Fibroblast of lung (primary cell): ENCODE results near the gene MT1X. TPM values are rescaled to one million over a fixed set of nuclear protein-coding genes. Genes with fewer than 3 reads are reported as not detected.

ENCODE experiments used
- DNase-seq, 2 donors: peaks; one replicate each; pipeline versions ENCODE4 v3.0.0 to v3.0.0-alpha.2; 2010; ENCODE audit warnings: low read depth in 2 of 2
- H2AFZ ChIP-seq: 2 replicates; pipeline ENCODE4 v1.5.1; 2012; ENCODE audit warnings: low read length, control low read depth, inconsistent platforms
- H3K27ac ChIP-seq: 2 replicates; pipeline ENCODE4 v1.5.1; 2011; ENCODE audit warnings: low read length, control low read depth; ENCODE audit not compliant: insufficient read depth
- H3K27me3 ChIP-seq: 2 replicates; pipeline ENCODE4 v1.5.1; 2011; ENCODE audit warnings: mild to moderate bottlenecking, low read length; ENCODE audit not compliant: control insufficient read depth, insufficient read depth
- H3K36me3 ChIP-seq: 2 replicates; pipeline ENCODE4 v1.5.1; 2011; ENCODE audit warnings: low read length; ENCODE audit not compliant: control insufficient read depth, insufficient read depth
- H3K4me1 ChIP-seq: 2 replicates; pipeline ENCODE4 v1.5.1; 2011; ENCODE audit warnings: low read length; ENCODE audit not compliant: control insufficient read depth, insufficient read depth; ENCODE audit errors: extremely low read depth
- H3K4me2 ChIP-seq: 2 replicates; pipeline ENCODE4 v1.5.1; 2011; ENCODE audit warnings: low read length, control low read depth; ENCODE audit not compliant: insufficient read depth; ENCODE audit errors: extremely low read depth
- H3K4me3 ChIP-seq, 4 experiments: fragments of 200-600 bp in 1 of 4; sonication (generic) in 1 of 4; replicated peaks in 1 of 4; 2 replicates each; pipeline ENCODE4 v1.5.1; 2011 to 2016; ENCODE audit warnings: low read length in 4 of 4, low read depth in 3 of 4, mild to moderate bottlenecking in 3 of 4, control low read depth in 2 of 4, inconsistent platforms in 1 of 4, mixed read lengths in 1 of 4; ENCODE audit not compliant: insufficient read depth in 1 of 4; ENCODE audit errors: control extremely low read depth in 1 of 4
- H3K79me2 ChIP-seq: 2 replicates; pipeline ENCODE4 v1.5.1; 2012; ENCODE audit warnings: mild to moderate bottlenecking, low read length, inconsistent platforms; ENCODE audit not compliant: control insufficient read depth, insufficient read depth
- H3K9ac ChIP-seq: 2 replicates; pipeline ENCODE4 v1.5.1; 2011; ENCODE audit warnings: mild to moderate bottlenecking, low read length, control low read depth; ENCODE audit not compliant: insufficient read depth
- H3K9me3 ChIP-seq: 2 replicates; pipeline ENCODE4 v1.5.1; 2012; ENCODE audit warnings: low read depth, low read length; ENCODE audit not compliant: control insufficient read depth, insufficient read depth
- H4K20me1 ChIP-seq: 2 replicates; pipeline ENCODE4 v1.5.1; 2011; ENCODE audit warnings: low read length; ENCODE audit not compliant: control insufficient read depth, insufficient read depth; ENCODE audit errors: extremely low read depth
- EZH2 ChIP-seq: IDR thresholded peaks from 2 replicates; pipeline ENCODE4 v1.5.1; 2012; ENCODE audit warnings: low read length, control low read depth, mild to moderate bottlenecking; ENCODE audit errors: missing control alignments
- polyA plus RNA-seq, 2 donors: library from polyadenylated mRNA; depleted of rRNA in 1 of 2; stranded (reverse) in 1 of 2; unstranded in 1 of 2; fragments of >200 nt; gene quantifications; 2 replicates each; pipeline ENCODE4 v1.2.1, GENCODE V29; 2011 to 2012; ENCODE audit warnings: missing spikeins in 1 of 2
- total RNA-seq: library from RNA; depleted of rRNA; stranded (reverse); fragments of >200 nt; gene quantifications from 2 replicates; pipeline ENCODE4 v1.2.1, GENCODE V29; 2014
- TF ChIP-seq, protein P1 (sequence below), 2 donors: IDR thresholded peaks in 1 of 2; conservative IDR thresholded peaks in 1 of 2; 1 replicate in 1 of 2; 2 replicates in 1 of 2; pipeline ENCODE4 v1.5.1; 2011 to 2012; ENCODE audit warnings: low read length in 2 of 2, control low read depth in 1 of 2, inconsistent platforms in 1 of 2, low read depth in 1 of 2, mild to moderate bottlenecking in 1 of 2

The MT1X gene
- total and polyA plus RNA-seq, 2 donors (not counting 1 experiment from before 2014, with no cell fraction given): 137 to 242 TPM

DNA sequence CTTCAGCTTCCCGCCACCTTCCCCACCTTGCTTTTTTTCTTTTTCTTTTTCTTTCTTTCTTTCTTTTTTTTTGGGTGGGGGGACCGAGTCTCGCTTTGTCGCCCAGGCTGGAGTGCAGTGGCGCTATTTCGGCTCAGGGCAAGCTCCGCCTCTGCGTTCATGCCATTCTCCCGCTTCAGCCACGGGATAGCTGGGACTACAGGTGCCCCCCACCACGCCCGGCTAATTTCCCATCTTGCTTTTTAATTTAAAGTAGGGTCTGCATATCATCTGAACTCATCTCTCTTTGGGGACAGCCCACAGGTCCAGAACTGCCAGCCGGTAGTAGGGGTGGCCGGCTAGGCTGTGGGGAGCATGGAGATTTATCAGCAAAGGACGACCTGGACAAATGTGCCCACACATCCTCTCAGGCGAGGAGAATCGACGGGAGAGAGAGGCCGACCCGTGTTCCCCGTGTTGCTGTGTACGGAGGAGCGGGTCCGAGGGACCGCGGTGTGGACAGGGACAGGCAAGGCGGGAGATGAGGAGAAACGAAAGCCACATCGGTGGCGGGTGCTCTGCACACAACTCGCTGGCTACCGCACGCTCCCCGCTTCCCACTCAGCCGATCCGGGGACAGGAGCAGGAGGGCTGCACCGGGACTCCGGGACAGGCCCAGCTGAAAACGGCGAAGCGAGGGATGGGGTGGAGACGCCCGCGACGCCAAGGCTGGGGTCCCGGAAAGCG is 47.4 kb upstream of the MT1X start:
- DNase-seq: no peak
- Histone ChIP-seq H4K20me1 (no peaks in the 10 kb centered on the region), H2AFZ (no peak overlapping the region), H3K4me3 (peak overlapping the region in 1 of 4 experiments; percentile 16), H3K4me1 (peaks cover 2% of the 10 kb centered on the region), H3K27me3 (peaks cover 5% of the 10 kb centered on the region), H3K4me2 (peak overlapping the region; percentile 35), H3K9ac (no peak overlapping the region), H3K27ac (no peak overlapping the region), H3K9me3 (no peaks in the 10 kb centered on the region), H3K36me3 (no peaks in the 10 kb centered on the region), H3K79me2 (no peaks in the 10 kb centered on the region)
- TF ChIP-seq, protein P1, sequence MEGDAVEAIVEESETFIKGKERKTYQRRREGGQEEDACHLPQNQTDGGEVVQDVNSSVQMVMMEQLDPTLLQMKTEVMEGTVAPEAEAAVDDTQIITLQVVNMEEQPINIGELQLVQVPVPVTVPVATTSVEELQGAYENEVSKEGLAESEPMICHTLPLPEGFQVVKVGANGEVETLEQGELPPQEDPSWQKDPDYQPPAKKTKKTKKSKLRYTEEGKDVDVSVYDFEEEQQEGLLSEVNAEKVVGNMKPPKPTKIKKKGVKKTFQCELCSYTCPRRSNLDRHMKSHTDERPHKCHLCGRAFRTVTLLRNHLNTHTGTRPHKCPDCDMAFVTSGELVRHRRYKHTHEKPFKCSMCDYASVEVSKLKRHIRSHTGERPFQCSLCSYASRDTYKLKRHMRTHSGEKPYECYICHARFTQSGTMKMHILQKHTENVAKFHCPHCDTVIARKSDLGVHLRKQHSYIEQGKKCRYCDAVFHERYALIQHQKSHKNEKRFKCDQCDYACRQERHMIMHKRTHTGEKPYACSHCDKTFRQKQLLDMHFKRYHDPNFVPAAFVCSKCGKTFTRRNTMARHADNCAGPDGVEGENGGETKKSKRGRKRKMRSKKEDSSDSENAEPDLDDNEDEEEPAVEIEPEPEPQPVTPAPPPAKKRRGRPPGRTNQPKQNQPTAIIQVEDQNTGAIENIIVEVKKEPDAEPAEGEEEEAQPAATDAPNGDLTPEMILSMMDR (conservative IDR thresholded peaks at IDR 0.05 in 1 of 2, IDR thresholded peaks at IDR 0.05 in 1 of 2; ENCODE audit: low read depth in 1 of 2, low read length in 2 of 2): no peak
- TF ChIP-seq EZH2: no peak

DNA sequence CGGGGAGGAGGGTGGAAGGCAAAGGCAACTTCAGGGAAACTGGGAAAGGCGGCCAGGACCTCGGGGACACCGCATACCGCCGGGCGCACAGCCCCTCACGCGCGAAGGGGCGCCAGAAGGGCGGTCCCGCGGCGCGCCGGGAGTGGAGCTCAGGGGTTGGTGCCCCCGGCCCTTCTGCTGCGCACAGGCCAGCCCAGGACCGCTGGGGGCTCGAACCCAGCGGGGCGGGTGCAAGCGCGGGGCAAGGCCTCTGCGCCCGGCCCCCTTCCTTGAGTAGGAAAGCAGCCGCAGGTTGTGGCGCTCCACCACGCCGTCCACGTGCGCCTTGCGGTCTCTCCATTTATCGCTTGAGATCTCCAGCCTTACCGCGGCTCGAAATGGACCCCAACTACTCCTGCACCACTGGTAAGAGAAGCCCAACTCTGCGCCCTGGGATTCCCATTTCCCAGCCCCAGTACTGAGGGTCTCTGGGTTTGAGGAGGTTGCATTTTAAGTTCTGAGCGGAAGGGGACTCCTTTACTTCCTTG is 46.8 kb upstream of the MT1X start:
- Histone ChIP-seq H3K27me3 (peaks cover 5% of the 10 kb centered on the region), H2AFZ (no peak overlapping the region), H3K4me2 (no peak overlapping the region), H3K79me2 (no peaks in the 10 kb centered on the region), H3K36me3 (no peaks in the 10 kb centered on the region), H4K20me1 (no peaks in the 10 kb centered on the region), H3K4me1 (peaks cover 2% of the 10 kb centered on the region), H3K27ac (no peak overlapping the region), H3K4me3 (no peak overlapping the region), H3K9me3 (no peaks in the 10 kb centered on the region), H3K9ac (no peak overlapping the region)
- no peak for TF ChIP-seq EZH2
- TF ChIP-seq, protein P1 (conservative IDR thresholded peaks at IDR 0.05 in 1 of 2, IDR thresholded peaks at IDR 0.05 in 1 of 2; ENCODE audit: low read depth in 1 of 2, low read length in 2 of 2): no peak
- no peak for DNase-seq

- no peak overlapping the region for H3K27ac ChIP-seq
- H3K4me1 ChIP-seq: peaks cover 2% of the 10 kb centered on the region
- no peak overlapping the region for H3K9ac ChIP-seq
- DNase-seq: no peak
- peaks cover 5% of the 10 kb centered on the region for H3K27me3 ChIP-seq
- H3K36me3 ChIP-seq: no peaks in the 10 kb centered on the region
- TF ChIP-seq EZH2: no peak
- TF ChIP-seq, protein P1 (conservative IDR thresholded peaks at IDR 0.05 in 1 of 2, IDR thresholded peaks at IDR 0.05 in 1 of 2; ENCODE audit: low read depth in 1 of 2, low read length in 2 of 2): no peak
- H3K4me3 ChIP-seq: no peak overlapping the region
- H3K9me3 ChIP-seq: no peaks in the 10 kb centered on the region
- no peaks in the 10 kb centered on the region for H3K79me2 ChIP-seq
- H3K4me2 ChIP-seq: no peak overlapping the region
- no peaks in the 10 kb centered on the region for H4K20me1 ChIP-seq
- no peak overlapping the region for H2AFZ ChIP-seq
Observed at GRCh38 chr16:56636616-56637413, 45.5 kb upstream of the MT1X start.
